Gastroesophageal sphincter (tissue), 4 donors: ENCODE measurements around the gene MYO9B. TPM values are rescaled to one million over a fixed set of nuclear protein-coding genes. Genes with fewer than 3 reads are reported as not detected.

Source experiments
- ATAC-seq: fragments of 150-250 bp; one replicate; pipeline ENCODE4 v1.9.1; 2016; ENCODE audit warnings: mild to moderate bottlenecking, moderate library complexity
- H3K27ac ChIP-seq, 4 donors: fragments of 200-600 bp; sonication (generic) in 3 of 4; 1 replicate in 3 of 4; 2 replicates in 1 of 4; pipeline ENCODE4 v1.5.1; 2016 to 2019
- H3K27me3 ChIP-seq: fragments of 200-600 bp; sonication (generic); one replicate; pipeline ENCODE4 v1.5.1; 2019
- H3K36me3 ChIP-seq, 2 donors: fragments of 200-600 bp; sonication (generic); one replicate each; pipeline ENCODE4 v1.5.1; 2019; ENCODE audit warnings: control low read depth in 1 of 2
- H3K4me1 ChIP-seq, 3 donors: fragments of 200-600 bp; sonication (generic); 1 replicate in 2 of 3; 2 replicates in 1 of 3; pipeline ENCODE4 v1.5.1; 2016 to 2019; ENCODE audit warnings: control low read depth in 2 of 3
- H3K4me3 ChIP-seq, 2 donors: fragments of 200-600 bp; sonication (generic); one replicate each; pipeline ENCODE4 v1.5.1; 2019; ENCODE audit warnings: mild to moderate bottlenecking in 1 of 2, moderate library complexity in 1 of 2
- H3K9me3 ChIP-seq, 3 donors: fragments of 200-600 bp; sonication (generic); one replicate each; pipeline ENCODE4 v1.5.1; 2017 to 2019; ENCODE audit warnings: control low read depth in 2 of 3
- CTCF ChIP-seq, 4 experiments: fragments of 200-600 bp in 2 of 4; fragments of 450-650 bp in 2 of 4; sonication (generic) in 1 of 4; IDR thresholded peaks; one replicate each; pipeline ENCODE4 v1.5.1; 2017 to 2019; ENCODE audit warnings: antibody characterized with exemption in 4 of 4, mild to moderate bottlenecking in 2 of 4, moderate library complexity in 2 of 4
- EP300 ChIP-seq: sonication (generic); formaldehyde crosslinking; IDR thresholded peaks from one replicate; pipeline ENCODE4 v1.6.1; 2017; ENCODE audit warnings: antibody characterized with exemption, mild to moderate bottlenecking
- POLR2A ChIP-seq, 2 donors: fragments of 450-650 bp; IDR thresholded peaks; one replicate each; pipeline ENCODE4 v1.6.1; 2017; ENCODE audit warnings: antibody characterized with exemption in 2 of 2, mild to moderate bottlenecking in 2 of 2, moderate library complexity in 1 of 2
- POLR2AphosphoS5 ChIP-seq: sonication (generic); formaldehyde crosslinking; IDR thresholded peaks from one replicate; pipeline ENCODE4 v1.6.1; 2017; ENCODE audit warnings: antibody characterized with exemption
- WGBS, 2 donors: methylation state at CpG; one replicate each; pipeline ENCODE4 v1.1.5; 2018; ENCODE audit warnings: low coverage in 1 of 2; 5-methylcytosine and 5-hydroxymethylcytosine counted together
- total RNA-seq, 4 donors: library from RNA; depleted of rRNA; stranded (reverse); fragments of >200 nt; gene quantifications; one replicate each; pipeline ENCODE4 v1.1.0, GENCODE V29; 2016

MYO9B gene
- total RNA-seq, 4 donors from 2014 or later, result 38.1 to 77.7 (median 66.2) TPM

- TF ChIP-seq EP300 (no peak), POLR2A (IDR thresholded peaks at IDR 0.05) (no peak), CTCF (IDR thresholded peaks at IDR 0.05) (no peak), POLR2AphosphoS5 (no peak)
- 76 to 86% methylated on average over 2 to 3 of the region's 7 CpGs for WGBS, 2 donors
- Histone ChIP-seq H3K4me3 (no peak overlapping the region), H3K27ac (no peak overlapping the region), H3K9me3 (no peaks in the 10 kb centered on the region), H3K4me1 (peaks cover 0 to 27% (median 8%) of the 10 kb centered on the region in 3 donors), H3K27me3 (no peaks in the 10 kb centered on the region), H3K36me3 (peaks cover 0 to 48% of the 10 kb centered on the region in 2 donors)
- no peak for ATAC-seq
These were observed 4.7 kb upstream of the MYO9B start for GRCh38 chr19:17070912-17071311.

GRCh38 chr19:17073869-17074633, 1.5 kb upstream of the MYO9B start:
- peaks cover 0 to 31% of the 10 kb centered on the region in 2 donors for H3K36me3 ChIP-seq
- peaks cover 0 to 49% (median 30%) of the 10 kb centered on the region in 3 donors for H3K4me1 ChIP-seq
- 58 to 82% methylated on average over 5 of the region's 18 CpGs for WGBS, 2 donors
- no peaks in the 10 kb centered on the region for H3K9me3 ChIP-seq
- H3K4me3 ChIP-seq, result peak overlapping the region; percentile 56 to 86
- H3K27ac ChIP-seq, result peak overlapping the region in 3 of 4 donors; percentile 88 to 92 (median 88)
- TF ChIP-seq EP300 (no peak), POLR2AphosphoS5 (no peak), POLR2A (IDR thresholded peaks at IDR 0.05) (no peak), CTCF (IDR thresholded peaks at IDR 0.05) (no peak)
- ATAC-seq, result no peak
- H3K27me3 ChIP-seq, result no peaks in the 10 kb centered on the region

- peak overlapping the region; percentile 44 to 92 (median 88) for H3K27ac ChIP-seq
- peak overlapping the region; percentile 56 to 86 for H3K4me3 ChIP-seq
- H3K4me1 ChIP-seq, result peaks cover 0 to 55% (median 35%) of the 10 kb centered on the region in 3 donors
- peaks cover 0 to 31% of the 10 kb centered on the region in 2 donors for H3K36me3 ChIP-seq
- TF ChIP-seq POLR2A (IDR thresholded peaks at IDR 0.05) (no peak), CTCF (IDR thresholded peaks at IDR 0.05) (no peak), EP300 (no peak), POLR2AphosphoS5 (no peak)
- no peak for ATAC-seq
- no peaks in the 10 kb centered on the region for H3K27me3 ChIP-seq
- 2 to 33% methylated on average over 5 to 8 of the region's 11 CpGs for WGBS, 2 donors
- H3K9me3 ChIP-seq, result no peaks in the 10 kb centered on the region
These were observed 943 bp upstream of the MYO9B start for GRCh38 chr19:17074634-17075034.

GRCh38 chr19:17075864-17076542, 426 bp downstream of the MYO9B start:
- Histone ChIP-seq H3K9me3 (no peaks in the 10 kb centered on the region), H3K27me3 (no peaks in the 10 kb centered on the region), H3K4me3 (peak overlapping the region; percentile 86 to 89), H3K27ac (peak overlapping the region; percentile 68 to 92 (median 88)), H3K36me3 (peaks cover 0 to 20% of the 10 kb centered on the region in 2 donors), H3K4me1 (peaks cover 0 to 69% (median 40%) of the 10 kb centered on the region in 3 donors)
- TF ChIP-seq POLR2AphosphoS5 (no peak), CTCF (IDR thresholded peaks at IDR 0.05) (no peak), EP300 (no peak), POLR2A (IDR thresholded peaks at IDR 0.05) (no peak)
- ATAC-seq, result no peak
- 0% methylated on average over 12 to 20 of the region's 43 CpGs for WGBS, 2 donors
